NCI-H446 treated with DMSO at 0.1 percent for 48 hours (cell line): ENCODE results near the gene GPATCH8.
"Not testable (repeated sequence)": the region's sequence is repeated elsewhere in the genome, so short reads cannot be mapped to it uniquely, and the experiment has no call there.

ENCODE experiments used
- DNase-seq: peaks from one replicate; lab custom pipeline; 2025; lab: John Stamatoyannopoulos, UW

Gene GPATCH8

DNA sequence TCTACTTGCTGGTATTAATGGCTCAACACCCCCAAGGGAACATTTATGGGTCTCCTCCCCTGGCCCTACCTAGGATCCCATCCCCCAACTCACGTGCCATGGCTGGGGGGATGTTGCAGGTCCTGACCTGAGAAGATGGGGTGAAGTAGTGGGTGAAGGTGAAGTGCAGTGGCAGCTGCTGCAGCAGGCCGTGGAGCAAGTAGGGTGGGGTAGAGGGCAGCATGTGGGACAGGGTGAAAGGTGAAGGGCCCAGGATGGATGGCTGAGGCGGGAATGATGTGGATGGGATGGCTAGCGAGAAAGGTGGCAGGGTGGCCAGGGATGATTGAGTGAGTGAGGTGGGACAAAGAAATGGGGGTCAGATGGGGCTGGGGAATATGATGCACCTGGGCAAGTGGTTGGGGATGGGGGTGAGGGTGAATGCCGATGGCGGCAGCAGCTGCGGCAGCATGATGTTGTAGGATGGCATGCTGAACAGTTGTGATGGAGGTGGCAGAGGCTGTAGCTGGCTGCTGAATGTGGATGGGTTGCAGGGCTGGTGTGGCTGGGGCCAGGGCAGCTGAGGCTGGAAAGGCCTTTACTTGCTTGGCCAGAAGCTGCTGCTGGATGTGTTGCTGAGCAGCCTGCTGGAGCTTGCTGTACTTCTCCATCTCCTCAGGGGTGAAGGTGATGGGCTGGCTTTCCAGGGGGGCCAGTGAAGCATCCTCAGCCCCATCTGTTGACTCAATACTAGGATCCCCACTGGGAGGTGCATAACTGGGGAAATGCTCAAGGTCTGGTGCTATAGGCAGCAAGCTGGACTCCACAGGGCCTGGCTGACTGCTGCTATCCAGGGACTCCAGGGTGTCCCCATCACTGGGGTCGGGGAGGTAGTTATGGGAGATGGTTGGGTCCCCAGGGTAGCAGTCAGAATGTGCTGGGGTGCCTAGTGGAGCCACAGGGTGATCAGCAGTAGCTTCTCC, 105.4 kb downstream of the GPATCH8 start:
- DNase-seq = no peak

DNA sequence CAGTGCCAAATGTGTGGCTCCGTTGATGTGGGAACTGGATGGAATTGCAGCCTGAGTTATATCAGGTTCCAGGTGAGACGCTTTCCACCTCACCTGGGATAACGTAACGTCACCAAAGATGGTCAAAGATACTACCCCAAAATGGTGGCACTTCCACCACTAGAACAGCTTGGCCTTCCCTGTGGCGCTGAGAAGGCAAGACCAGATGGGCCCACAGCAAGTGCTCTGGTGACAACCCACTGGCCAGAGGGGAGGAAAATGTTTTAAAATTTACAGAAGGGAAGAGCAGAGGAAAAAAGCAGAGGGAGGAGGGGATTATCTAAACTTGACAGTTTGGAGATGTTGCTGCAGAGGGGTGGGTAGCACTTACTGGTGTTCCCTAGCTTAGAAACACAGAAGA, 106.3 kb downstream of the GPATCH8 start:
- DNase-seq = no peak

DNA sequence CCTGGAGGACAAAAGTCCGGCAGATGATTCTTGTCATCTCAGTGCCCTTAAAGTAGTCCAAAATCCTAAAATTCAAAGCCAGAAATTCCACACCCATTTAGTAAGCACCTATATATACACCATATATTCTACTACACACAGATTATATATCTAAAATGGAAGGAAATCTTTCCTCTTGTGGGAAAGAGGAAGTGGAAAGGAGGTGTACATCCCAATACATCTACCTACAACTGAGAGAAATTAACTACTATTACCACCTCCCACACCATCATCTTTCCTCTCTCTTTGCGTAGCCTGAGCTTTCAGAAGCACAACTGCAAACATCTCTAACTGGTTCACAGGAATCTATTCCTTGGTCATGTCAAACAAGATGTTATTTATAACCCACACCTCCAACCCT, 108.4 kb downstream of the GPATCH8 start:
- no peak for DNase-seq

DNA sequence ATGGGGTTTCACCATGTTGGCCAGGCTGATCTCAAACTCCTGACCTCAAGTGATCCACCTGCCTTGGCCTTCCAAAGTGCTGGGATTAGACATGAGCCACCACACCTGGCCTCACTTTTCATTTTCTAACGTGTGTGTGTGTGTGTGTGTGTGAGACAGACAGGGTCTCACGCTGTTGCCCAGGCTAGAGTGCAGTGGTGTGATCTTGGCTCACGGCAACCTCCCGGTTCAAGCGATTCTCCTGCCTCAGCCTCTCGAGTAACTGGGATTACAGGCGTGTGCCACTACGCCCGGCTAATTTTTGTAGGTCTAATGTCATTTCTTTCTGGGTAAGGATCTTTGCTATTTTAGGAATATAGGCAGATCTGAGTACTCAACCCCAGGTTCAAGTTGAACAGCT, 109.1 kb downstream of the GPATCH8 start:
- not testable (repeated sequence) for DNase-seq

DNA sequence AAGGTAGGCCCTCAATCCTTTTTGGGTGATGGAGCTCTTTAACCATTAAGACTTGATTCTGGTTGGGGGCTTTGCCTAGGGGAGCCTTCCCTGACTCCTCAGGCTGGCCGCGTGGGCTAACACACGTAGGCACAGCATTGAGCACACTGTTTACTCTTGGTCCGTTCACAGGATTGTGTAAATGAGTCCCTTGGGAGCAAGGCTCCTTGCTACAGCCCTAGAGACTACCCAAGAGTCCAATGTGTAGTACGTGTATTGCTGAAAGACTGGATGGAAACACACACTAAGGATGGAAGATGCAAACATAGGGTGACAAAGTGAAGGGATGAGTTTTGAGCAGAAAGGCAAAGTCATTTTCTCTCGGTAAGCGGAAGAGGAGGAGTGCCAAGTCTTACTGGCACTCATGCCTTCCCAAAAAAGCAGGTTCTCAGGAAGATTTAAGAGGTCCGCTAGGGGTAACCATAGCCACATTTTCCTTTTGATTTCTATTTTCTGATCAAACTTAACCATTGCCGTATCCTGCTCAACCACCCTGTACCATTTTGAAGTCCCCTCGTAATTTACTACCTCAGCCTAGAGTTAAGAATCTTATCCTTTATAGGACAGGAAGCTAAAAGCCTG, 112.8 kb downstream of the GPATCH8 start:
- DNase-seq = no peak

DNA sequence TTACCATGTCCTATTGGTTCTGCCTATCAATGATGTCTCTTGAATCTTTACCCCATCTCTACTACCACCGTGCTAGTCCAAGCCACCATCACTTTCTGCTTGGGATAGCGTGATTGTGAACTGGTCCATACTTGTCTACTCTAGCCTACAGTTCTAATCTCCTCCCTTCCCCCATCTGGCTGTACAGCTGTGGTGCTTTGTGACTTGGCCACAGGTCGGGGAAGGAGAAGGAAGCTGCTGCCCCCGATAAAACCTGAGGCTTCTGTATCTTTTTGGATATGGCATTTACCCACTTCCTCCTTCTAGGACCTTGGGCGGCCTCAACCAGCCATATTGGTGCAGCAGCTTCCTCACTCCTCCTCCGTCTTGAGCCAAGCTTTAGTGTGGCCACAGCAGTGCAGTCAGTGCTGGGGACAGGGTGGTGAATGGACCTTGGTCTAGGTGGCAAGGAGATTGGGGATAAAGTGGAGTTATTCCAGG, 113.4 kb downstream of the GPATCH8 start:
- DNase-seq = no peak

DNA sequence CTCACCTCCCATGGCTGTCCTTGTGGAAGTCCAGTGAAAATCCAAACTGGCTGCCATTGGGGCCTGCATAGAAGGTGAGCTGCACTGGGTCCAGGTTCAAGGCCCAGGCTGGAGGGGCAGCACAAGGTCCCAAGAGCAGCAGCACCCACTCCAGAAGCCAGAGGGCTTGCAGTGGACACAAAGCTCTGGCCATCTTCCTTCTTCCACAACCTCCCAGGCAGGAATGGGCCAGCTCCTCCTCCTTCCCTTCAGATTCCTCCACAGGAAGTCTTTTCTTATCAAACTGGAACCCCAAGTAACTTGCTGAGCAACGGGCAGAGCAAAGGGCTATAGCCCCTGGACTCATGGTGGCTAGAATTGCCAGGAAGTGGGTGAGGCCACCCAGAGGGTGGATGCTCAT, 113.9 kb downstream of the GPATCH8 start, which contains the start of gene ITGA2B:
TSS of gene ITGA2B (minus strand) at position 369 of the 400 bp plus-strand sequence. CDS start at position 193, 176 bp downstream.
- DNase-seq = no peak

DNA sequence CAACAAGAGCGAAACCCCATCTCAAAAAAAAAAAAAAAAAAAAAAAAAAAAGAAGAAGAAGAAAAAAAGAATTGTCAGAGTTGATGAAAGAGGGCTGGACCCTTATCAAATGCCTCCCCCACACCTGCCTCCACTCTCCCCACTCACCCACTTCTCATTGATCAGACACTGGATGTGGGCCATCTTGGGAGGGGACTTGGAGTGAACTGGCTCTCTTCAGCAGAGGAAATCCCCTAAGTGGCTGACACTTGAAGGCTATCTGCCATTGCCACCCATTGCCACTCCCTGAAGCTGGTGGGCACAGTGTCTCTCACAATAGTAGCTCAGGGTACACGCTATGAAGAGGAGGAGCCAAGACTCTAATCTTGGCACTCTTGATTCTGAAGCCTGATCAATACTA, 115.4 kb downstream of the GPATCH8 start:
- DNase-seq = no peak

DNA sequence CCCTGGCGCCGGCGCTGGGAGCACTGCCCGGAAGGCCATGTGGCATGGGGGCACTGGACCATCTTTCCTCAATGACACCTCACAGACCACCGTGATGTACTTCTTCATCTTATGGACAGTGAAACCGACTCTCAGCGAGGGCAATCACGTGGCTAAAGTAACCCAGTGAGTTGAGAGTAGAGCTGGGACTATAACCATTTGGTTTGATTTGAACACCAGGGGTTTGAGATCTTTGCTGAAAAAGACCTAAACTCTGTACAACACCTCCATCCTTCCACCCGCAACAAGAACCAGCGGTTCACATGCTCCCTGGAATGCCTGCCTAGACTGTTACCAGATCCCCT, 117.1 kb downstream of the GPATCH8 start:
- DNase-seq = no peak

DNA sequence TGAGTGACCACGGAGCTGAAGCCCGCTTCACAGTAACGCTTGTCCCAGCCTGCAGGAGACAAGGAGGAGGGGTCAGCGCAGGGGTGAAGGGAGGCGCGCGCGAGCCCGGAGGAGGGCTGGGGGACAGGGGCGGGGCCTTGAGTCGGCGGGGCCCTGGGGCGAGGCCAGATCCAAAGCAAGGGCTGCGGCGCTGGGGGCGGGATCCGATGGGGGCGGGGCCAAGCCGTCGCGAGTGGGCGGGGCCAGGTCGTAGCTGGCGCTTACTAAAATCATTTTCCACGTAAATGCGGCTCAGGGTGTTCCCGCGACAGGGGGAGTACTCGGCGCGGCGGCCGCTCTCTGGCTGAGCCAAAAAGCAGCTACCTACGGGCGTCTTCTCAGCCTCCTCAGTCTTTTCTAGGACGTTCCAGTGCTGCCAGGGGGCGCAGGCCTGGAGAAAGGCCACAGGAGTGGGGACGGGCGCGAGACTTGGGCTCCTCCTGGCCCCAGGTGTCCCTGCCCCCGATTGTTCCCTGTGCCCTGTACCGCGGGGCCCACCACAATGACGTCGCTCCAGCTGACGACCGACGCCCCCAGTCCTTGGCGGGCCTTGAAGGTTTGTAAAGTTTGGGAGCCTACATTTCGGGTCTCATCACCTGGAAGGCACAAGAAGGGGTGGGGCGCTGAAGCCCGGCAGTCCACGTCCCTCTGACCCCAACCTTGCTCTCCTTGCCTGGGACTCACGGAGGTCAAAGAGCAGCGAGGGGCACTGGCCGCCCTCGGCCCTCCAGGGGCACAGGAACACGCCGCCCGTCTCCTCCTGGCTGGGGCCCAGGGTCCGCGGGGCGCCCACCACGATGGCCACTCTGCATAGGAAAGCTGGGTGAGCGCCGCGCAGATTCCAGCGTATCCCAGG, 117.7 kb downstream of the GPATCH8 start:
- DNase-seq = peak; percentile 48

DNA sequence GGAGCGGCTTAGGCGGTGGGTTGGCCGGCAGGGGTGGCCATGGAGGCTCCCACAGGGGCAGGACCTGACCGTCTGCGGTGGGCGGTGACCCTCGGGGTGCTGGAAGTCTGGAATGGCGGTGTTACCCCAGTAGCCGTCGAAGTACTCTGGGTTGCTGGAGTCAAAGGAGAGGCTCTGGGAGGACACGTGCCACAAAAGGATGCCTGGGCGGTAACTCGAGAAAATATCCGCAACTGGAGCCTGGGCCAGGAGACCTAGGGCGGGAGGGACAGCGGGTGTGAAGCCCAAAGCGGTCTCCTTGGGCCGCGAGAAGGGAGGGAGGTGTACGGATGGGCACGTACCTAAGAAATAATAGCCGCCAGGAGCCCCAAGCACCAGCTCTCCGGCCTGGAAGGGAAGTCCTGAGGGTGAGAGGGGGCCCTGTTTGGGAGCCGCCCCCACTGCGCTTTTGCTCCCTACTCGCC, 118.4 kb downstream of the GPATCH8 start:
- DNase-seq = no peak

DNA sequence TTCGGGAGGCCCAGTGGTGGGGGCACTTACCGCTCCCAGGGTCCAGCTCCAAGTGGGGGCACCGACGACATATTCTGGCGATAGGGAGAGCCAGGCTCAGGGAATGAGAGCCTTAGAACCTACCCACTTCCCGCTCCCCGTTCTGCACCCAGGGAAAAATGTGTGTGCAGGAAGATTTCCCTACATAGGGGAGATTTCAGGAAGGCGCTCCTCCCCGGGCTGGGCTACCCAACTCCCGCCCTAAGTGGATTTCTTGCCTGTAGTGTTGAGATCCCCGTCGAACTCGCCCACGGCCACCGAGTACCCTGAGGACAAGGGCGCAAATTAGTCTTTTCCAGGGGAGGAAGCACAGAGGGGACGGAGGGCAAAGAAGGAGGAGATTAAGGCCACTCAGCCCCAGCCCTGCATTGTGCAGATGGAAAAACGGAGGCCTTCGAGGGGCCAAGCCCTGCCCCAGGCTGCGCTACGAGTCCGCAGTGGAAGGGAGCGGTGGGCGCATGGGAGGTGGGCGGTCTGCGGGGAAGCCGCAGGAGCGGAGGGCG, 118.9 kb downstream of the GPATCH8 start:
- no peak for DNase-seq

DNA sequence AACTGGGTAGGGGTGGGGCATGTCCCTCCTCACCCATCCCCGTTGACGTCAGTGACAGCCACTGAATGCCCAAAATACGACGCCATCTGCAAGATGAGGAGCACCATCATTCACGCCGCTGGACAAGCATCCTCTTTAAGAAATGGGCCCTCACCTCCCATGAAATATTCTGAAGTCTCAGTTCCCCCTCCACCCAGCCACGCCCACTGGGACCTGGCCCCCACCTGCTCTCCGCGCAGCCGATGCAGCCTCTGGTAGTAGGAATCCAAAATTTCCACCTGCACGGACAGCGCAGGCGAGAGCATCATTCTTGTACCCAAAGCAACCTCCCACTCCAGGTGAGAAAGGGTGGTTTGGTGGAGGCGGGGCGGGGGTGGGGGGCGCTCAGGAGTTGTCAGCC, 119.3 kb downstream of the GPATCH8 start:
- no peak for DNase-seq

DNA sequence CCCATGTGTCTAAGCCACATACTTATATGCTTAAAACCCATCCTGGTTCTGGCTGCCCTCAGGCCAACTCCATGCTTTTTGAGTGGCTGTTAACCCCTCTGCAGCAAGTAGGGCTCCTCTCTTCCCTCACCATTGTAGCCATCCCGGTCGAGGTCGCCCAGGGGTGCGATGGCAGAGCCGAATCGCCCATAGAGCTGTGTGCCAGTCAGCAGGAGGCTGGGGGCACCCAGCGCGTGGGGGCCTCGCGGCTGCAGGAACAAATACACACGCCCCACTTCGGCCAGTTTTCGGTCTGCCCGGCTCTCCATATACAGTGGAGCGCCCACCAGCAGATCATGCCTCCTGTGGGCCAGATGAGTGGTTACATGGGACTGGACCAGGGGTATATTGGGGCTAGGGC, 119.8 kb downstream of the GPATCH8 start:
- no peak for DNase-seq

DNA sequence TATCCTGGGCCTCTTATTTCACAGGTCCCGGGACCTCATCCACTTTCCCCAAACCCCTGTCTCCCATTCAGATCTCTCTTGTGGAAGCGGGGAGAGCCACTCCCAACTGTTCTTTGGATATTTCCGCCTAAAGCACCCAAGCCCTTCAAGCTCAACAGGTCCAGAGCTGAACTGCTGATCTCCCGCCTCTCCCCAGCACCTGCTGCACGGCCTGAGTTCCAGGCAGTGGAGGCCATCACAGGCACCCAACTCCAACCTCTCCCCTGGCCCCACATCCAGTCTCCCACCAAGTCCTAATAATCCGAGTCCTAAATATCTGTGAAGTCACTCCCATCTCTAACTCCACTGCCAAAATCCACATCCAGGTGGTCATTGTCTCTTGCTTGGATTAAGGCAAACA, 120.3 kb downstream of the GPATCH8 start:
- DNase-seq = no peak

DNA sequence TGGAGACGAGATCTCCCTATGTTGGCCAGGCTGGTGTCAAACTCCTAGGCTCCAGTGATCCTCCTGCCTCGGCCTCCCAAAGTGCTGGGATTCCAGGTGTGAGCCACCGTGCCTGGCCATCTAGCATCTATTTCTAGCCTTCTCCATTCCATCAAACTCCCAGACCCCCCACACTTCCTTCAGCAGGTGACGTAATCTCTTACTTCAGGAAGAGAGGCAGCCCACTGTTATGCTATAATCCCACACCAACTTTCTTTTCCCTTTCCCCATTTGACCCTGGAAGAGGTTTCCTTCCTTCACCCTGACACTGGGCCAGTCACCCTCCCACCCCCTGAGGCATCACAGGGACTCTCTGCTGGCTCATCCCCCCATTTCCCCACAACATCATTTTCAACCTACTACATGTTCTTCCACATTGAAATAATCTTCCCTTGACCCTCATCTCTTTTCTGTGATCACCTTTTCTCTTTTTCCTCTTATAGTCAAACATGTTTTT, 121.3 kb downstream of the GPATCH8 start:
- no peak for DNase-seq

DNA sequence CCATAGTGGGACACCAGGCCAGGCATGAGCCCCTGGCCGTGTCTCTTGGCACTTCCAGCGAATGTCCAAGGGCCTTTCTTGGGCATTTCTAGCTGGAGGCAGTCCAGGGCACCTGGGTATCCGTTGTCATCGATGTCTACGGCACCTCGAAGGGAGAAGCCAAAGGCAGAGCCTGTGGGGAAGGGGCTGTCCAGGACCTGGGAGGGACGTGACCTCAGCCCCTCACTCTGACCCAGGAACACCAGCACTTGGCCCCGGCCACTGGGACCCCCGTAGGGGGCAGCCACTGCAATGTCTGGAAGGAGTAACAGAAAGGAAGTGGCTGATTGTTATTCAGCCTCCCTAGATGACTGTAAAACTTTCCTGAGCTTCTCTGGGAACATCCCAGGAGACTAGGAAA, 122.4 kb downstream of the GPATCH8 start:
- no peak for DNase-seq

DNA sequence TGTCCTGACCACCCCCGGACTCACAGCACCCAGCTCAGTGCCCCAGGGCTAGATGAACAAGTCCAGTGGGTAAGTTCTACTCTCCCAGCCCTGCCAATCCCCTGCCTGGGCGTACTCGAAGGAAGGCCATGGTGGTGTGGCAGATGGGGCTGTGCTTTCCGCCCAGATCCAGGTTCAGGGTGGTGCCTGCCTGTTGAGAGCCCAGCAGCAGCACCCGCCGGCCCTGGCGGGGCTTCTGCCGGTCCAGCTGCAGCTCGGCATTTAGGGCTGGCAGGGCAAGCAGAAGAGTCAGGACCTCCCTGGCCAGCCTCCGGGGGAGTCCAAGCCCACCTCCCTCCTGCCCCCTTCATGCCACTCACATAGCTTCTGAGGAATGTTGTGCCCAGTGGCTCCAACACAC, 123.3 kb downstream of the GPATCH8 start:
- no peak for DNase-seq

DNA sequence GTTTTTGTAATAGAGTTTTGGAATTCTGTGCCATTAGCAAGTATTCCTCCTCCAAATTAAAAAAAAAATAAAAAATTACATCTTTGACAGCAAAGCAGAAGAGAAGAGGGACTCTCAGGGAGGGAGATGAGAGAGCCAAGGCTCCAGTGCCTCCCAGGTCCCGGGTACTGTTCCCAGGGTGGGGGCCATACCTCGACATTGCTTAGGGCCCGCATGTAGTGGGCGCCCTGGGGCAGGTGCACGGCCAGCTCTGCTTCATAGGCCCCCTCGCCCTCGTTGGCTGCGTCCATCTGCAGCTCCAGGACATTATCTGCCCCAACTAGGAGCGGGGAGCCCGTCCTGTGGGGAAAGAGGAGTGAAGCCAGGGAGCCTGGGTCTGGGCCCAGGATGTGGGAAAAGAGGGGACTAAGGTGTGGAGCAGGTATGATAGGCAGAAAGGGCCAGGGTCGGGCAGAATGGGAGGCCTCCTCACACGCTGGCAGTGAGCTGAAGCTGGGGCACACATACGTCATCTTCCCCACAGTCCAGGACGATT, 125.0 kb downstream of the GPATCH8 start:
- DNase-seq = no peak

DNA sequence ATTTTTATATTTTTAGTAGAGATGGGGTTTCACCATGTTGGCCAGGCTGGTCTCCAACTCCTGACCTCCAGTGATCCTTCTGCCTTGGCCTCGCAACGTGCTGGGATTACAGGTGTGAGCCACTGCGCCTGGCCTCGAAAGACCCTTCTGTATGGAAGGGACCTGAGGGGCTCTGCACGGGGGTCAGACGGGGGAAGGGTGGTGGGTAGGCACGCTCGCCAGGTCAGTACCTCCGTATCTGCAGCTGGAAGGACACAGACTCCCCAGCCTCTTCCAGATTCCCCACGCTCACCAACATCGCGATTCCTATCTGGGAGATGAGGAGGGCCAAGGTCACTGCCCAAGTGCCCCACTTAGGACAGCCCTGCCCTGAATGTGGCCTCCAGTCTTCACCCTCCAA, 126.4 kb downstream of the GPATCH8 start:
- DNase-seq = no peak

DNA sequence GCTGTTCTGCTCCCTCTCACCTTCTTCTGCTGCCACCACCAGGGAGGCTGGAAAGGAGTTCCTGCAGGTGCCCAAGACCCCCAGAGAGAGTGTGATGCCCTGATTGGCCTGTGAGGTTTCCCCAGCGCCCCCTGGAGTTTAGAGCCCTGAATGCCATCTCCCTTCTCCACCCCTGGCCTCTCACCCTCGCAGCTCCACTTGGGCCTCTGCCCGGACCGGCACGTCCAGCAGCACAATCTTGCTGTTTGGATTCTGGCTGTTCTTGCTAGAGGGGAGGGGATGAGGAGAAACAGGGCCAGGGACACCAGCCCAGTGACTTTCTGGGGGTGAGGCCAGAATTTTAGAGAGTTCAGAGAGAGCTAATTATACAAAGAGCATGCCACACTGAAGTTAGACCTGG, 127.1 kb downstream of the GPATCH8 start:
- no peak for DNase-seq
